ENCODE measurements around the gene BCL2.

BCL2 gene

GRCh38 chr18:63224630-63225029 lies 94.9 kb downstream of the BCL2 start:
- H3K9me3 ChIP-seq (ENCODE audit: control insufficient read depth, low read length): no peaks in the 10 kb centered on the region
- 80 to 96% methylated on average over 2 of the region's 2 CpGs for WGBS, 2 experiments (ENCODE audit: insufficient coverage in 2 of 2)
- H3K27ac ChIP-seq (ENCODE audit: low read depth, low read length, severe bottlenecking): no peak overlapping the region
- H3K4me3 ChIP-seq (ENCODE audit: extremely low read depth, insufficient read depth, low read length, poor library complexity, severe bottlenecking): no peak overlapping the region
- H3K36me3 ChIP-seq (ENCODE audit: control insufficient read depth, insufficient read depth, low read length): no peaks in the 10 kb centered on the region
- H3K4me1 ChIP-seq (ENCODE audit: control insufficient read depth, insufficient read depth, low read length, poor library complexity, severe bottlenecking): no peaks in the 10 kb centered on the region

- 100% methylated on average over 1 of the region's 2 CpGs; no CpG with 5 or more reads in 1 of the 2 experiments for WGBS, 2 experiments (ENCODE audit: insufficient coverage in 2 of 2)
- Histone ChIP-seq H3K27ac (ENCODE audit: low read depth, low read length, severe bottlenecking) (no peak overlapping the region), H3K9me3 (ENCODE audit: control insufficient read depth, low read length) (no peaks in the 10 kb centered on the region), H3K36me3 (ENCODE audit: control insufficient read depth, insufficient read depth, low read length) (no peaks in the 10 kb centered on the region), H3K4me3 (ENCODE audit: extremely low read depth, insufficient read depth, low read length, poor library complexity, severe bottlenecking) (no peak overlapping the region), H3K4me1 (ENCODE audit: control insufficient read depth, insufficient read depth, low read length, poor library complexity, severe bottlenecking) (no peaks in the 10 kb centered on the region)
These were observed 95.7 kb downstream of the BCL2 start for GRCh38 chr18:63223837-63224236.

- Histone ChIP-seq H3K27ac (ENCODE audit: low read depth, low read length, severe bottlenecking) (no peak overlapping the region), H3K9me3 (ENCODE audit: control insufficient read depth, low read length) (no peaks in the 10 kb centered on the region), H3K36me3 (ENCODE audit: control insufficient read depth, insufficient read depth, low read length) (no peaks in the 10 kb centered on the region), H3K4me1 (ENCODE audit: control insufficient read depth, insufficient read depth, low read length, poor library complexity, severe bottlenecking) (no peaks in the 10 kb centered on the region), H3K4me3 (ENCODE audit: extremely low read depth, insufficient read depth, low read length, poor library complexity, severe bottlenecking) (no peak overlapping the region)
- no CpG with 5 or more reads among the region's 2 CpGs for WGBS, 2 experiments (ENCODE audit: insufficient coverage in 2 of 2)
These were observed 98.7 kb downstream of the BCL2 start for GRCh38 chr18:63220903-63221302.

GRCh38 chr18:63218472-63218871 lies 101.1 kb downstream of the BCL2 start:
- Histone ChIP-seq H3K4me1 (ENCODE audit: control insufficient read depth, insufficient read depth, low read length, poor library complexity, severe bottlenecking) (no peaks in the 10 kb centered on the region), H3K9me3 (ENCODE audit: control insufficient read depth, low read length) (no peaks in the 10 kb centered on the region), H3K4me3 (ENCODE audit: extremely low read depth, insufficient read depth, low read length, poor library complexity, severe bottlenecking) (no peak overlapping the region), H3K27ac (ENCODE audit: low read depth, low read length, severe bottlenecking) (no peak overlapping the region), H3K36me3 (ENCODE audit: control insufficient read depth, insufficient read depth, low read length) (no peaks in the 10 kb centered on the region)

GRCh38 chr18:63216516-63217311 lies 102.9 kb downstream of the BCL2 start:
- Histone ChIP-seq H3K36me3 (ENCODE audit: control insufficient read depth, insufficient read depth, low read length) (no peaks in the 10 kb centered on the region), H3K4me3 (ENCODE audit: extremely low read depth, insufficient read depth, low read length, poor library complexity, severe bottlenecking) (no peak overlapping the region), H3K27ac (ENCODE audit: low read depth, low read length, severe bottlenecking) (no peak overlapping the region), H3K9me3 (ENCODE audit: control insufficient read depth, low read length) (no peaks in the 10 kb centered on the region), H3K4me1 (ENCODE audit: control insufficient read depth, insufficient read depth, low read length, poor library complexity, severe bottlenecking) (no peaks in the 10 kb centered on the region)
- 96 to 100% methylated on average over 1 to 3 of the region's 9 CpGs for WGBS, 2 experiments (ENCODE audit: insufficient coverage in 2 of 2)

GRCh38 chr18:63213936-63214671 lies 105.5 kb downstream of the BCL2 start:
- no peaks in the 10 kb centered on the region for H3K9me3 ChIP-seq (ENCODE audit: control insufficient read depth, low read length)
- WGBS, 2 experiments (ENCODE audit: insufficient coverage in 2 of 2): 85 to 87% methylated on average over 2 of the region's 8 CpGs
- H3K27ac ChIP-seq (ENCODE audit: low read depth, low read length, severe bottlenecking): no peak overlapping the region
- no peak overlapping the region for H3K4me3 ChIP-seq (ENCODE audit: extremely low read depth, insufficient read depth, low read length, poor library complexity, severe bottlenecking)
- H3K4me1 ChIP-seq (ENCODE audit: control insufficient read depth, insufficient read depth, low read length, poor library complexity, severe bottlenecking): no peaks in the 10 kb centered on the region
- H3K36me3 ChIP-seq (ENCODE audit: control insufficient read depth, insufficient read depth, low read length): no peaks in the 10 kb centered on the region

- H3K9me3 ChIP-seq (ENCODE audit: control insufficient read depth, low read length): no peaks in the 10 kb centered on the region
- H3K4me3 ChIP-seq (ENCODE audit: extremely low read depth, insufficient read depth, low read length, poor library complexity, severe bottlenecking): no peak overlapping the region
- no peak overlapping the region for H3K27ac ChIP-seq (ENCODE audit: low read depth, low read length, severe bottlenecking)
- H3K4me1 ChIP-seq (ENCODE audit: control insufficient read depth, insufficient read depth, low read length, poor library complexity, severe bottlenecking): no peaks in the 10 kb centered on the region
- 92% methylated on average over 2 to 4 of the region's 6 CpGs for WGBS, 2 experiments (ENCODE audit: insufficient coverage in 2 of 2)
- H3K36me3 ChIP-seq (ENCODE audit: control insufficient read depth, insufficient read depth, low read length): no peaks in the 10 kb centered on the region
These were observed 106.2 kb downstream of the BCL2 start for GRCh38 chr18:63213331-63213900.

- H3K4me1 ChIP-seq (ENCODE audit: control insufficient read depth, insufficient read depth, low read length, poor library complexity, severe bottlenecking): no peaks in the 10 kb centered on the region
- H3K9me3 ChIP-seq (ENCODE audit: control insufficient read depth, low read length): no peaks in the 10 kb centered on the region
- no peak overlapping the region for H3K4me3 ChIP-seq (ENCODE audit: extremely low read depth, insufficient read depth, low read length, poor library complexity, severe bottlenecking)
- WGBS, 2 experiments (ENCODE audit: insufficient coverage in 2 of 2): 92% methylated on average over 1 to 3 of the region's 3 CpGs
- H3K36me3 ChIP-seq (ENCODE audit: control insufficient read depth, insufficient read depth, low read length): no peaks in the 10 kb centered on the region
- H3K27ac ChIP-seq (ENCODE audit: low read depth, low read length, severe bottlenecking): no peak overlapping the region
These were observed 109.0 kb downstream of the BCL2 start for GRCh38 chr18:63210521-63210920.

GRCh38 chr18:63208676-63209075 lies 110.9 kb downstream of the BCL2 start:
- Histone ChIP-seq H3K4me1 (ENCODE audit: control insufficient read depth, insufficient read depth, low read length, poor library complexity, severe bottlenecking) (no peaks in the 10 kb centered on the region), H3K27ac (ENCODE audit: low read depth, low read length, severe bottlenecking) (no peak overlapping the region), H3K9me3 (ENCODE audit: control insufficient read depth, low read length) (no peaks in the 10 kb centered on the region), H3K36me3 (ENCODE audit: control insufficient read depth, insufficient read depth, low read length) (no peaks in the 10 kb centered on the region), H3K4me3 (ENCODE audit: extremely low read depth, insufficient read depth, low read length, poor library complexity, severe bottlenecking) (no peak overlapping the region)
- 75 to 77% methylated on average over 2 to 3 of the region's 3 CpGs for WGBS, 2 experiments (ENCODE audit: insufficient coverage in 2 of 2)

- Histone ChIP-seq H3K4me1 (ENCODE audit: control insufficient read depth, insufficient read depth, low read length, poor library complexity, severe bottlenecking) (no peaks in the 10 kb centered on the region), H3K27ac (ENCODE audit: low read depth, low read length, severe bottlenecking) (no peak overlapping the region), H3K4me3 (ENCODE audit: extremely low read depth, insufficient read depth, low read length, poor library complexity, severe bottlenecking) (no peak overlapping the region), H3K9me3 (ENCODE audit: control insufficient read depth, low read length) (no peaks in the 10 kb centered on the region), H3K36me3 (ENCODE audit: control insufficient read depth, insufficient read depth, low read length) (no peaks in the 10 kb centered on the region)
- WGBS, 2 experiments (ENCODE audit: insufficient coverage in 2 of 2): no CpG with 5 or more reads among the region's 1 CpG
These were observed 111.7 kb downstream of the BCL2 start for GRCh38 chr18:63207835-63208234.

Data from mesodermal cell (in vitro differentiated cells).